ENCODE measurements around the gene SH2D3A.

The SH2D3A gene

GRCh38 chr19:6738787-6739389 lies 28.3 kb downstream of the SH2D3A start (continued):
- TF ChIP-seq INSM2 (tag by site-specific recombination; IDR thresholded peaks at IDR 0.05) (no peak), ZNF416 (tag by site-specific recombination; IDR thresholded peaks at IDR 0.05) (no peak), MYNN (tag by site-specific recombination; IDR thresholded peaks at IDR 0.05; ENCODE audit: borderline replicate concordance) (no peak), ZNF580 (tag by site-specific recombination; IDR thresholded peaks at IDR 0.05) (no peak), PRDM10 (tag by site-specific recombination; IDR thresholded peaks at IDR 0.05) (peak; percentile 71), KLF1 (tag by site-specific recombination; IDR thresholded peaks at IDR 0.05) (peak; percentile 25; the same call in 1 of the 2 replicates), ZNF133 (tag by site-specific recombination; IDR thresholded peaks at IDR 0.05) (no peak), ZNF585B (tag by site-specific recombination; IDR thresholded peaks at IDR 0.05) (no peak), ZNF341 (tag by site-specific recombination; IDR thresholded peaks at IDR 0.05; ENCODE audit: low read depth) (no peak), ZNF514 (tag by site-specific recombination; IDR thresholded peaks at IDR 0.05) (no peak), ZNF280C (tag by site-specific recombination; IDR thresholded peaks at IDR 0.05) (no peak), ZSCAN5A (tag by site-specific recombination; IDR thresholded peaks at IDR 0.05) (no peak), ZNF48 (tag by site-specific recombination; IDR thresholded peaks at IDR 0.05) (no peak), ZNF140 (tag by site-specific recombination; IDR thresholded peaks at IDR 0.05) (no peak), ZSCAN18 (tag by site-specific recombination; IDR thresholded peaks at IDR 0.05) (0 out of 2 replicates have a peak, but pooled peaks have one; percentile 51), ZNF600 (tag by site-specific recombination; IDR thresholded peaks at IDR 0.05) (no peak), ZNF560 (tag by site-specific recombination; IDR thresholded peaks at IDR 0.05; ENCODE audit: borderline replicate concordance) (no peak), ZNF510 (tag by site-specific recombination; IDR thresholded peaks at IDR 0.05; ENCODE audit: insufficient replicate concordance) (no peak), ZNF677 (tag by site-specific recombination; IDR thresholded peaks at IDR 0.05) (no peak), ZNF324 (tag by site-specific recombination; IDR thresholded peaks at IDR 0.05) (no peak), ZNF501 (tag by site-specific recombination; IDR thresholded peaks at IDR 0.05) (no peak), ZNF146 (tag by site-specific recombination; IDR thresholded peaks at IDR 0.05) (no peak), ZNF548 (tag by site-specific recombination; IDR thresholded peaks at IDR 0.05) (no peak)

All from HEK293 (cell line).